K562 (cell line): ENCODE measurements around the gene INTS1. TPM values are rescaled to one million over a fixed set of nuclear protein-coding genes. Genes with fewer than 3 reads are reported as not detected.

Experiments used
- ATAC-seq: fragments of 200-7000 bp; cut with Tn5 transposase; 3 replicates; pipeline ENCODE4 v1.9.1; 2020; ENCODE audit warnings: moderate library complexity
- BruUV-seq: library from RNA; stranded (reverse); fragments of 400-500 nt; replicated peaks from 2 replicates; lab custom pipeline; 2021; lab: Mats Ljungman, UMichigan
- CTCF ChIA-PET: fragments of 300-600 bp; formaldehyde crosslinking; extraction: SDS; loops from one replicate; lab custom pipeline; 2021; ENCODE audit warnings: low intra/inter-chr PET ratio; lab: Yijun Ruan, JAX
- POLR2A ChIA-PET: fragments of 300-600, 350-650 bp; sonication (Branson Sonifier 250); formaldehyde crosslinking; extraction: SDS; loops from one replicate; lab custom pipeline; 2021; ENCODE audit warnings: antibody characterized with exemption, inconsistent platforms; lab: Yijun Ruan, JAX
- DNase-seq, 4 experiments: peaks; one replicate each; pipeline versions ENCODE4 v3.0.0 to v3.0.0-alpha.2; 2011 to 2018; ENCODE audit warnings: low spot score in 3 of 4, mixed read lengths in 3 of 4; ENCODE audit errors: extremely low read depth in 1 of 4
- FAIRE-seq: peaks from 2 replicates; lab custom pipeline; 2011; peaks lifted over from hg19 to GRCh38; lab: Jason Lieb, UNC
- H2AFZ ChIP-seq: 2 replicates; pipeline ENCODE4 v1.6.0; 2011; ENCODE audit warnings: low read depth, low read length, control low read depth, inconsistent platforms
- H3K27ac ChIP-seq: fragments of 200-600 bp; 3 replicates; pipeline ENCODE4 v1.8.0; 2011; ENCODE audit warnings: low read depth, mild to moderate bottlenecking, control low read depth, inconsistent platforms, low read length, moderate library complexity, mixed read lengths; ENCODE audit errors: extremely low read depth
- H3K27me3 ChIP-seq, 2 experiments: fragments of 300-600 bp in 1 of 2; 2 replicates in 1 of 2; 3 replicates in 1 of 2; pipeline versions ENCODE4 v1.6.0 to v1.8.0; 2011; ENCODE audit warnings: inconsistent platforms in 2 of 2, low read length in 2 of 2, mild to moderate bottlenecking in 1 of 2, mixed read lengths in 1 of 2, moderate library complexity in 1 of 2; ENCODE audit not compliant: control insufficient read depth in 2 of 2, insufficient read depth in 2 of 2
- H3K36me3 ChIP-seq: fragments of 300-600 bp; 3 replicates; pipeline ENCODE4 v1.8.0; 2011; ENCODE audit warnings: mild to moderate bottlenecking, low read length, inconsistent platforms; ENCODE audit not compliant: control insufficient read depth, insufficient read depth
- H3K4me1 ChIP-seq, 2 experiments: fragments of 200-600 bp in 1 of 2; replicated peaks in 1 of 2; 2 replicates in 1 of 2; 3 replicates in 1 of 2; pipeline versions ENCODE4 v1.5.1 to v1.8.0; 2011; ENCODE audit warnings: inconsistent platforms in 2 of 2, low read length in 2 of 2, mild to moderate bottlenecking in 1 of 2, mixed read lengths in 1 of 2, moderate library complexity in 1 of 2; ENCODE audit not compliant: control insufficient read depth in 2 of 2, insufficient read depth in 2 of 2
- H3K4me2 ChIP-seq: 2 replicates; pipeline ENCODE4 v1.6.1; 2011; ENCODE audit warnings: low read length, control low read depth, inconsistent platforms, mixed read lengths; ENCODE audit not compliant: insufficient read depth
- H3K4me3 ChIP-seq: fragments of 200-600 bp; sonication (generic), shearing (Covaris generic); 2 replicates; pipeline ENCODE4 v1.5.1; 2016; ENCODE audit warnings: control low read depth, inconsistent platforms
- H3K79me2 ChIP-seq: fragments of 200-600 bp; 3 replicates; pipeline ENCODE4 v1.8.0; 2011; ENCODE audit warnings: low read length, inconsistent platforms; ENCODE audit not compliant: control insufficient read depth, insufficient read depth
- H3K9ac ChIP-seq, 2 experiments: 2 replicates each; pipeline versions ENCODE4 v1.6.0 to v1.6.1; 2011; ENCODE audit warnings: low read depth in 2 of 2, low read length in 2 of 2, control low read depth in 1 of 2, inconsistent platforms in 1 of 2, mild to moderate bottlenecking in 1 of 2, mixed read lengths in 1 of 2; ENCODE audit not compliant: insufficient read depth in 1 of 2
- H3K9me1 ChIP-seq: one replicate; pipeline ENCODE4 v1.6.0; 2011; ENCODE audit warnings: inconsistent platforms, mild to moderate bottlenecking, low read length, moderate library complexity; ENCODE audit not compliant: control insufficient read depth, insufficient read depth
- H3K9me3 ChIP-seq: replicated peaks from 2 replicates; pipeline ENCODE4 v1.5.1; 2011; ENCODE audit warnings: low read depth, low read length, inconsistent platforms; ENCODE audit not compliant: control insufficient read depth, insufficient read depth
- H4K20me1 ChIP-seq: replicated peaks from 2 replicates; pipeline ENCODE4 v1.6.1; 2011; ENCODE audit warnings: low read length, inconsistent platforms, mixed read lengths; ENCODE audit not compliant: control insufficient read depth, insufficient read depth
- ADNP ChIP-seq: fragments of 200-800 bp; sonication (Bioruptor generic); IDR thresholded peaks from 2 replicates; pipeline ENCODE4 v1.6.1; 2016; ENCODE audit warnings: missing genetic modification characterization, missing compliant biosample characterization
- AFF1 ChIP-seq, 2 experiments: fragments of 450-650 bp; IDR thresholded peaks; 2 replicates each; pipeline ENCODE4 v1.6.1; 2018; ENCODE audit warnings: mild to moderate bottlenecking in 2 of 2, low read depth in 1 of 2; ENCODE audit not compliant: partially characterized antibody in 2 of 2
- DEAF1 ChIP-seq: fragments of 450-650 bp; formaldehyde crosslinking; IDR thresholded peaks from 2 replicates; pipeline ENCODE4 v1.4.0; 2020; ENCODE audit warnings: mild to moderate bottlenecking, moderate library complexity
- DIDO1 ChIP-seq: fragments of 450-650 bp; IDR thresholded peaks from 2 replicates; pipeline ENCODE4 v1.6.1; 2016; ENCODE audit warnings: low read depth, missing biosample characterization, missing genetic modification characterization
- GATAD2A ChIP-seq: fragments of 450-650 bp; IDR thresholded peaks from 2 replicates; pipeline ENCODE4 v1.6.1; 2017
- PCBP2 ChIP-seq: fragments of 200-400 bp; formaldehyde crosslinking; IDR thresholded peaks from 2 replicates; pipeline ENCODE4 v1.6.1; 2018; ENCODE audit warnings: low read length, low read depth, mild to moderate bottlenecking, moderate library complexity; ENCODE audit not compliant: poor library complexity, severe bottlenecking
- POU5F1 ChIP-seq: fragments of 150-350 bp; IDR thresholded peaks from 2 replicates; pipeline ENCODE4 v1.6.1; 2014; ENCODE audit warnings: borderline replicate concordance, low read length, low read depth, mild to moderate bottlenecking; ENCODE audit not compliant: partially characterized antibody
- RBM17 ChIP-seq: fragments of 200-400 bp; formaldehyde crosslinking; IDR thresholded peaks from 2 replicates; pipeline ENCODE4 v1.6.1; 2017; ENCODE audit warnings: low read depth, mild to moderate bottlenecking, low read length, borderline replicate concordance
- SMC3 ChIP-seq: conservative IDR thresholded peaks from 2 replicates; pipeline ENCODE4 v1.6.1; 2011; ENCODE audit warnings: low read depth, low read length, improper control_type of control experiment; ENCODE audit not compliant: insufficient read depth
- ZBTB33 ChIP-seq: sonication (generic); formaldehyde crosslinking; IDR thresholded peaks from 2 replicates; pipeline ENCODE4 v1.8.1; 2023; ENCODE audit warnings: mild to moderate bottlenecking, missing genetic modification reagents
- ZNF217 ChIP-seq: sonication (generic); formaldehyde crosslinking; IDR thresholded peaks from 2 replicates; pipeline ENCODE4 v1.8.0; 2022; ENCODE audit warnings: mild to moderate bottlenecking, missing genetic modification reagents
- WGBS: fragments of 100-300 bp; shearing (Covaris generic); methylation state at CpG from one replicate; pipeline ENCODE4 v1.1.6; 2016; ENCODE audit warnings: low coverage, mixed read lengths; ENCODE audit not compliant: insufficient coverage; ENCODE audit errors: missing lambda C conversion rate; 5-methylcytosine and 5-hydroxymethylcytosine counted together
- in situ Hi-C: fragments of 300-500 bp; cut with MboI; formaldehyde crosslinking; loops from 4 replicates; pipeline ENCODE4 v1.15.0; 2018; ENCODE audit warnings: inconsistent platforms, mixed read lengths
- intact Hi-C: fragments of 100-400 bp; cut with micrococcal nuclease; formaldehyde crosslinking; loops from 2 replicates; pipeline ENCODE4 v1.14.2; 2022
- polyA plus RNA-seq, 8 experiments: library from polyadenylated mRNA; depleted of rRNA in 4 of 8; stranded (reverse) in 5 of 8; unstranded in 3 of 8; fragments of >200 nt; fragmentation: Nextera tagmentation in 2 of 8; fragmentation: Illumina TruSeq in 1 of 8; extraction: Ambion mirVana in 2 of 8; extraction: Trizol in 1 of 8; gene quantifications; 2 replicates each; pipeline versions ENCODE4 v1.2.1 to v1.2.3, GENCODE V29; 2011 to 2014; ENCODE audit warnings: inconsistent platforms in 1 of 8, missing spikeins in 1 of 8
- total RNA-seq, 7 experiments: library from RNA; depleted of rRNA in 6 of 7; stranded (reverse); fragments of >200 nt in 6 of 7; fragmentation: Illumina TruSeq in 2 of 7; extraction: Trizol in 2 of 7; gene quantifications; 2 replicates each; pipeline versions ENCODE4 v1.2.1 to v1.2.3, GENCODE V29; 2011 to 2021; ENCODE audit warnings: low replicate concordance in 1 of 7

Gene INTS1
- total and polyA plus RNA-seq, 9 of the 15 experiments (the other 6 are each of a cell fraction or from before 2014, with no cell fraction given) = 0.34 to 119 (median 18.5) TPM

- Histone ChIP-seq H3K79me2 (peaks cover 28% of the 10 kb centered on the region), H4K20me1 (no peaks in the 10 kb centered on the region; the same call in 1 of the 2 replicates), H3K4me3 (no peak overlapping the region), H3K9me3 (no peaks in the 10 kb centered on the region), H3K4me1 (peaks cover 16 to 79% of the 10 kb centered on the region in 2 experiments; a peak in 4 of 5 replicates), H2AFZ (no peak overlapping the region), H3K9me1 (no peaks in the 10 kb centered on the region), H3K27me3 (no peaks in the 10 kb centered on the region), H3K27ac (no peak overlapping the region), H3K36me3 (peaks cover 21% of the 10 kb centered on the region; the same call in 2 of the 3 replicates), H3K4me2 (no peak overlapping the region), H3K9ac (peak overlapping the region in 1 of 2 experiments; percentile 30; a peak in 2 of 4 replicates)
- ChIA-PET POLR2A (interaction anchor here (0.6 kb wide), 1 partner anchor 163 kb away, joined by 3 read pairs; no protein-coding TSS in a partner anchor), CTCF (no interaction called here)
- peak in 1 of 4 experiments; percentile 38 for DNase-seq
- no peak for FAIRE-seq
- intact Hi-C loops (loop anchor here (2.0 to 5.0 kb wide), 2 partner anchors 23 to 51 kb away; partner anchors contain the start of gene TMEM184A), in situ Hi-C loops (no loop called here)
- no peak for ATAC-seq
- BruUV-seq = no TSS peak
- 81% methylated on average over 27 of the region's 35 CpGs for WGBS
- no peak for TF ChIP-seq RBM17
- TF ChIP-seq AFF1 (IDR thresholded peaks at IDR 0.05; ENCODE audit: low read depth in 1 of 2, partially characterized antibody in 2 of 2) = peak in 1 of 2 experiments; percentile 9
- no peak for TF ChIP-seq POU5F1
- no peak for TF ChIP-seq ZNF217 (CRISPR knock-in tag)
- peak; percentile 100 for TF ChIP-seq ZBTB33
- TF ChIP-seq GATAD2A = no peak
- no peak for TF ChIP-seq ADNP (tag)
- peak; percentile 97 for TF ChIP-seq PCBP2
- TF ChIP-seq DIDO1 (tag) = no peak
- no peak for TF ChIP-seq SMC3
- TF ChIP-seq DEAF1 (CRISPR knock-in tag) = no peak
These were observed 1.8 kb upstream of the INTS1 start for GRCh38 chr7:1505731-1506550.
